Activated CD8-positive, alpha-beta T cell treated with anti-CD3 and anti-CD28 coated beads for 36 hours (primary cell): ENCODE results near the gene BMX. TPM values are rescaled to one million over a fixed set of nuclear protein-coding genes. Genes with fewer than 3 reads are reported as not detected.

Experiments
- ATAC-seq: fragments of 200-7000 bp; cut with Tn5 transposase; one replicate; pipeline ENCODE4 v1.10.0; 2021; ENCODE audit warnings: mild to moderate bottlenecking, moderate library complexity
- CTCF ChIA-PET: fragments of 350-600 bp; sonication (Branson Sonifier 250); formaldehyde crosslinking; loops from one replicate; lab custom pipeline; 2021; ENCODE audit warnings: antibody characterized with exemption; lab: Charles Lee
- POLR2A ChIA-PET: fragments of 350-600 bp; sonication (Branson Sonifier 250); formaldehyde crosslinking; loops from one replicate; lab custom pipeline; 2021; ENCODE audit warnings: antibody characterized with exemption; lab: Charles Lee
- DNase-seq: peaks from one replicate; pipeline ENCODE4 v3.0.0-alpha.2; 2020
- H3K27ac Mint-ChIP-seq: one replicate; pipeline ENCODE4 v1.8.0; 2021; ENCODE audit warnings: mild to moderate bottlenecking, mixed read lengths
- H3K27me3 Mint-ChIP-seq: one replicate; pipeline ENCODE4 v1.8.0; 2021; ENCODE audit warnings: mixed read lengths
- H3K36me3 Mint-ChIP-seq: one replicate; pipeline ENCODE4 v1.8.0; 2021; ENCODE audit warnings: low read depth, mixed read lengths
- H3K4me1 Mint-ChIP-seq: one replicate; pipeline ENCODE4 v1.8.0; 2021; ENCODE audit warnings: low read depth, mixed read lengths
- H3K4me3 Mint-ChIP-seq: one replicate; pipeline ENCODE4 v1.8.0; 2021; ENCODE audit warnings: mild to moderate bottlenecking, moderate library complexity, mixed read lengths
- H3K9me3 Mint-ChIP-seq: one replicate; pipeline ENCODE4 v1.8.0; 2021; ENCODE audit warnings: mixed read lengths
- CTCF ChIP-seq: fragments of 200-600 bp; IDR thresholded peaks from one replicate; pipeline ENCODE4 v1.8.0; 2022; ENCODE audit warnings: antibody characterized with exemption, mild to moderate bottlenecking
- intact Hi-C: fragments of 100-400 bp; cut with micrococcal nuclease; formaldehyde crosslinking; loops from one replicate; pipeline ENCODE4 v1.10.0; 2022
- total RNA-seq, 2 experiments: library from RNA; stranded (reverse); gene quantifications; one replicate each; pipeline ENCODE4 v1.2.3, GENCODE V29; 2021

BMX gene
- total RNA-seq, 2 experiments from 2014 or later = not detected

GRCh38 chrX:15602761-15603160 is 102.2 kb downstream of the BMX start:
- Mint-ChIP-seq H3K4me3 (no peak overlapping the region), H3K36me3 (no peaks in the 10 kb centered on the region), H3K4me1 (no peaks in the 10 kb centered on the region), H3K27me3 (peaks cover 3% of the 10 kb centered on the region), H3K9me3 (no peaks in the 10 kb centered on the region), H3K27ac (no peak overlapping the region)
- ATAC-seq = no peak
- DNase-seq = no peak
- ChIA-PET CTCF (no interaction called here), POLR2A (no interaction called here)
- intact Hi-C loops = no loop called here
- no peak for TF ChIP-seq CTCF

GRCh38 chrX:15605226-15605625 is 104.6 kb downstream of the BMX start:
- no peaks in the 10 kb centered on the region for H3K4me1 Mint-ChIP-seq
- H3K4me3 Mint-ChIP-seq = no peak overlapping the region
- no peak for TF ChIP-seq CTCF
- no peaks in the 10 kb centered on the region for H3K9me3 Mint-ChIP-seq
- no peaks in the 10 kb centered on the region for H3K36me3 Mint-ChIP-seq
- peaks cover 3% of the 10 kb centered on the region for H3K27me3 Mint-ChIP-seq
- ChIA-PET POLR2A (no interaction called here), CTCF (no interaction called here)
- ATAC-seq = no peak
- intact Hi-C loops = no loop called here
- H3K27ac Mint-ChIP-seq = no peak overlapping the region
- DNase-seq = no peak

Other genes with a start within 250 kb of the BMX start
- gene ASB9, start 230.7 kb upstream of the BMX start, total RNA-seq = under 1 TPM in 1 of 2 experiments, not detected in 1; 0.52 TPM
- not detected for gene ASB11, start 185.2 kb upstream of the BMX start, total RNA-seq
- gene PIGA, start 165.3 kb upstream of the BMX start, total RNA-seq = 10 to 100 TPM; 40.6 to 41.6 TPM
- gene VEGFD, start 116.4 kb upstream of the BMX start, total RNA-seq = not detected
- gene PIR, start 7.5 kb upstream of the BMX start, total RNA-seq = 1 to 10 TPM in 1 of 2 experiments, under 1 TPM in 1; 0.74 to 1.2 TPM
- not detected for gene ACE2, start 100.2 kb downstream of the BMX start, total RNA-seq
- under 1 TPM; 0.38 to 0.58 TPM for gene CLTRN, start 164.0 kb downstream of the BMX start, total RNA-seq
- gene CA5B, start 237.5 kb downstream of the BMX start, total RNA-seq = 10 to 100 TPM; 14.1 to 14.4 TPM